GM23248 (cell line): ENCODE data around the gene CDKL5. TPM values are rescaled to one million over a fixed set of nuclear protein-coding genes. Genes with fewer than 3 reads are reported as not detected.

Source experiments
- DNase-seq: peaks from one replicate; pipeline ENCODE4 v3.0.0-alpha.2; 2015
- H2AFZ ChIP-seq: fragments of 200-600 bp; sonication (generic); 2 replicates; pipeline ENCODE4 v1.6.1; 2016; ENCODE audit warnings: antibody characterized with exemption
- H3F3A ChIP-seq: fragments of 200-600 bp; sonication (generic); 2 replicates; pipeline ENCODE4 v1.6.1; 2016; ENCODE audit warnings: mild to moderate bottlenecking, antibody characterized with exemption, mixed run types; ENCODE audit not compliant: insufficient read depth
- H3K27ac ChIP-seq: fragments of 200-600 bp; sonication (generic); 2 replicates; pipeline ENCODE4 v1.5.1; 2016; ENCODE audit warnings: mild to moderate bottlenecking
- H3K27me3 ChIP-seq: fragments of 200-600 bp; sonication (generic); replicated peaks from 2 replicates; pipeline ENCODE4 v1.6.1; 2016; ENCODE audit warnings: mild to moderate bottlenecking; ENCODE audit not compliant: insufficient read depth
- H3K36me3 ChIP-seq: fragments of 200-600 bp; sonication (generic); 2 replicates; pipeline ENCODE4 v1.6.1; 2016; ENCODE audit warnings: low read depth, mild to moderate bottlenecking
- H3K4me1 ChIP-seq: fragments of 200-600 bp; sonication (generic); 2 replicates; pipeline ENCODE4 v1.6.1; 2016; ENCODE audit warnings: mild to moderate bottlenecking; ENCODE audit not compliant: insufficient read depth
- H3K4me2 ChIP-seq: fragments of 200-600 bp; sonication (generic); one replicate; pipeline ENCODE4 v1.6.1; 2016; ENCODE audit warnings: mild to moderate bottlenecking; ENCODE audit not compliant: unreplicated experiment
- H3K4me3 ChIP-seq: fragments of 200-600 bp; sonication (generic); 2 replicates; pipeline ENCODE4 v1.5.1; 2016; ENCODE audit warnings: mild to moderate bottlenecking
- H3K79me2 ChIP-seq: fragments of 200-600 bp; sonication (generic); 2 replicates; pipeline ENCODE4 v1.6.1; 2016; ENCODE audit warnings: mild to moderate bottlenecking; ENCODE audit not compliant: insufficient read depth
- H3K9ac ChIP-seq: fragments of 200-600 bp; sonication (generic); 2 replicates; pipeline ENCODE4 v1.6.1; 2016; ENCODE audit warnings: mild to moderate bottlenecking
- H3K9me2 ChIP-seq: fragments of 200-600 bp; sonication (generic); 2 replicates; pipeline ENCODE4 v1.6.1; 2016; ENCODE audit warnings: mixed run types, mild to moderate bottlenecking, moderate library complexity; ENCODE audit not compliant: insufficient read depth
- H3K9me3 ChIP-seq: fragments of 200-600 bp; sonication (generic); one replicate; pipeline ENCODE4 v1.6.1; 2017; ENCODE audit warnings: low read depth
- H4K20me1 ChIP-seq: fragments of 200-600 bp; sonication (generic); 2 replicates; pipeline ENCODE4 v1.6.0; 2016; ENCODE audit not compliant: insufficient read depth
- EZH2 ChIP-seq: fragments of 200-600 bp; sonication (generic); IDR thresholded peaks from 2 replicates; pipeline ENCODE4 v1.6.1; 2018; ENCODE audit warnings: antibody characterized with exemption, mild to moderate bottlenecking; ENCODE audit not compliant: insufficient read depth, poor library complexity, severe bottlenecking
- EZH2phosphoT487 ChIP-seq: fragments of 200-600 bp; sonication (generic); IDR thresholded peaks from 2 replicates; pipeline ENCODE4 v1.6.1; 2018; ENCODE audit warnings: antibody characterized with exemption, moderate library complexity, mild to moderate bottlenecking, low read depth; ENCODE audit not compliant: insufficient read depth
- WGBS, 2 experiments: methylation state at CpG; one replicate each; pipeline ENCODE4 v1.1.6; 2015 to 2017; ENCODE audit warnings: low lambda C conversion rate in 2 of 2, low coverage in 1 of 2; ENCODE audit errors: missing lambda C conversion rate in 2 of 2; 5-methylcytosine and 5-hydroxymethylcytosine counted together
- in situ Hi-C: fragments of 300-500 bp; cut with MboI; formaldehyde crosslinking; loops from 2 replicates; pipeline ENCODE4 v1.15.0; 2020
- polyA plus RNA-seq: library from polyadenylated mRNA; unstranded; fragments of >200 nt; fragmentation: Nextera tagmentation; extraction: Ambion mirVana; gene quantifications from 2 replicates; pipeline ENCODE4 v1.2.1, GENCODE V29; 2016
- total RNA-seq: library from RNA; depleted of rRNA; stranded (reverse); fragments of >200 nt; shearing (Covaris generic); gene quantifications from 2 replicates; pipeline ENCODE4 v1.2.3, GENCODE V29; 2014

Gene CDKL5
- total and polyA plus RNA-seq, 2 experiments from 2014 or later: 2.2 to 3.0 TPM

- TF ChIP-seq EZH2 (no peak), EZH2phosphoT487 (no peak)
- Histone ChIP-seq H3K4me2 (no peak overlapping the region), H4K20me1 (no peaks in the 10 kb centered on the region), H3K27me3 (no peaks in the 10 kb centered on the region), H3K36me3 (no peaks in the 10 kb centered on the region), H2AFZ (no peak overlapping the region), H3K4me3 (no peak overlapping the region), H3K9ac (no peak overlapping the region), H3F3A (no peaks in the 10 kb centered on the region), H3K79me2 (no peaks in the 10 kb centered on the region), H3K9me2 (no peaks in the 10 kb centered on the region), H3K4me1 (no peaks in the 10 kb centered on the region), H3K9me3 (no peaks in the 10 kb centered on the region), H3K27ac (no peak overlapping the region)
- WGBS, 2 experiments: 97 to 98% methylated on average over 3 of the region's 3 CpGs
- DNase-seq: no peak
- in situ Hi-C loops: no loop called here
Measured at GRCh38 chrX:18613930-18614639, 188.7 kb downstream of the CDKL5 start.

GRCh38 chrX:18616688-18617406 is 191.4 kb downstream of the CDKL5 start:
- no peak for DNase-seq
- H3K4me3 ChIP-seq: no peak overlapping the region
- H4K20me1 ChIP-seq: no peaks in the 10 kb centered on the region
- no peaks in the 10 kb centered on the region for H3K9me3 ChIP-seq
- H3F3A ChIP-seq: no peaks in the 10 kb centered on the region
- H3K36me3 ChIP-seq: no peaks in the 10 kb centered on the region
- no peaks in the 10 kb centered on the region for H3K27me3 ChIP-seq
- H3K27ac ChIP-seq: no peak overlapping the region
- no peaks in the 10 kb centered on the region for H3K79me2 ChIP-seq
- TF ChIP-seq EZH2phosphoT487 (no peak), EZH2 (no peak)
- H3K4me1 ChIP-seq: no peaks in the 10 kb centered on the region
- no peak overlapping the region for H2AFZ ChIP-seq
- no peaks in the 10 kb centered on the region for H3K9me2 ChIP-seq
- H3K4me2 ChIP-seq: no peak overlapping the region
- no peak overlapping the region for H3K9ac ChIP-seq
- 77 to 78% methylated on average over 6 to 8 of the region's 8 CpGs for WGBS, 2 experiments
- in situ Hi-C loops: no loop called here

- Histone ChIP-seq H3K4me1 (no peaks in the 10 kb centered on the region), H3K27ac (no peak overlapping the region), H3F3A (no peaks in the 10 kb centered on the region), H4K20me1 (no peaks in the 10 kb centered on the region), H3K79me2 (no peaks in the 10 kb centered on the region), H3K27me3 (no peaks in the 10 kb centered on the region), H2AFZ (no peak overlapping the region), H3K9me2 (no peaks in the 10 kb centered on the region), H3K9ac (no peak overlapping the region), H3K4me2 (no peak overlapping the region), H3K9me3 (no peaks in the 10 kb centered on the region), H3K4me3 (no peak overlapping the region), H3K36me3 (no peaks in the 10 kb centered on the region)
- DNase-seq: peak; percentile 47
- in situ Hi-C loops: no loop called here
- TF ChIP-seq EZH2phosphoT487 (no peak), EZH2 (no peak)
- 85 to 86% methylated on average over 4 to 5 of the region's 5 CpGs for WGBS, 2 experiments
Measured at GRCh38 chrX:18617407-18617750, 192.0 kb downstream of the CDKL5 start.

DNA sequence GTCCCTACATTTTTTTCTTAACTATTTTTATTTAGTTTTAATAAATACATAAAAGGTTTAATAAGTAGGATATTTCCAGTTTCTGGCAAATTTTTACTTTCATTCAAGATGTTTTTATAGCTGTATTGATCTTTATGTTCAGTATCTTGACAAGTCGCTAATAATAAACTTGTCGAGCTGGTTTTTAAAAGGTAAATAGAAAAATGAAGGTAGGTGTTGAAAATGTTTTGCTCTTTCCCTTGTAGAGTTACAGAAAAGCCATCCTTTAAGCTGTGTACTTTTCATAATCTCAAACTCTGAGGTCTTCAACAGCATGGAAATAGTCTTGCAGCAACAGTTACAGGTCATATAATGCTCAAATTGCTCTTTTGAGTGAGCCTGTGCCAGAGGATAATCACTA is 193.9 kb downstream of the CDKL5 start:
- in situ Hi-C loops: no loop called here

More for the DNA sequence above, 193.9 kb downstream of the CDKL5 start:
- DNase-seq: no peak
- H3K9me2 ChIP-seq: no peaks in the 10 kb centered on the region
- no peak overlapping the region for H3K27ac ChIP-seq
- TF ChIP-seq EZH2phosphoT487: no peak
- TF ChIP-seq EZH2: no peak
- H3K27me3 ChIP-seq: no peaks in the 10 kb centered on the region
- no peak overlapping the region for H3K4me2 ChIP-seq
- no peaks in the 10 kb centered on the region for H3K79me2 ChIP-seq
- H3K9ac ChIP-seq: no peak overlapping the region
- H3K36me3 ChIP-seq: no peaks in the 10 kb centered on the region
- H4K20me1 ChIP-seq: no peaks in the 10 kb centered on the region
- no peak overlapping the region for H2AFZ ChIP-seq
- H3K9me3 ChIP-seq: no peaks in the 10 kb centered on the region
- WGBS, 2 experiments: 96 to 100% methylated on average over 2 of the region's 2 CpGs
- no peaks in the 10 kb centered on the region for H3K4me1 ChIP-seq
- no peaks in the 10 kb centered on the region for H3F3A ChIP-seq
- no peak overlapping the region for H3K4me3 ChIP-seq
